Caco-2 (cell line): Measurements from ENCODE around the gene LAMTOR5. TPM values are rescaled to one million over a fixed set of nuclear protein-coding genes. Genes with fewer than 3 reads are reported as not detected.

ENCODE experiments used
- BruUV-seq: library from RNA; stranded (reverse); fragments of 400-500 nt; replicated peaks from 2 replicates; lab custom pipeline; 2021; lab: Mats Ljungman, UMichigan
- CTCF ChIA-PET: fragments of 300-600 bp; sonication (Branson Sonifier 250); formaldehyde crosslinking; loops from one replicate; lab custom pipeline; 2022; ENCODE audit warnings: antibody characterized with exemption; lab: Charles Lee
- POLR2A ChIA-PET: fragments of 300-600 bp; sonication (Branson Sonifier 250); formaldehyde crosslinking; loops from one replicate; lab custom pipeline; 2022; ENCODE audit warnings: antibody characterized with exemption; lab: Charles Lee
- DNase-seq, 2 experiments: peaks; one replicate each; pipeline versions ENCODE4 v3.0.0 to v3.0.0-alpha.2; 2020 to 2022
- H3K27me3 ChIP-seq: replicated peaks from 2 replicates; pipeline ENCODE4 v1.6.0; 2011; ENCODE audit warnings: low read length; ENCODE audit not compliant: control insufficient read depth, insufficient read depth
- H3K36me3 ChIP-seq: 2 replicates; pipeline ENCODE4 v1.5.1; 2011; ENCODE audit warnings: low read length; ENCODE audit not compliant: control insufficient read depth, insufficient read depth
- H3K4me1 ChIP-seq: fragments of 250-450 bp; sonication (Bioruptor Pico); 2 replicates; pipeline ENCODE4 v1.5.1; 2020; ENCODE audit warnings: mild to moderate bottlenecking
- H3K4me3 ChIP-seq: 2 replicates; pipeline ENCODE4 v1.5.1; 2011; ENCODE audit warnings: low read depth, mild to moderate bottlenecking, control low read depth, low read length
- H3K9me3 ChIP-seq: fragments of 250-450 bp; sonication (Bioruptor Pico); 2 replicates; pipeline ENCODE4 v1.5.1; 2020; ENCODE audit warnings: mild to moderate bottlenecking, moderate library complexity
- H3K27ac Mint-ChIP-seq: one replicate; pipeline ENCODE4 v1.8.0; 2022; ENCODE audit warnings: mixed read lengths; ENCODE audit not compliant: unreplicated experiment
- H3K27me3 Mint-ChIP-seq: one replicate; pipeline ENCODE4 v1.8.0; 2022; ENCODE audit warnings: mixed read lengths; ENCODE audit not compliant: insufficient read depth, unreplicated experiment
- H3K36me3 Mint-ChIP-seq: one replicate; pipeline ENCODE4 v1.8.0; 2022; ENCODE audit warnings: mild to moderate bottlenecking, mixed read lengths; ENCODE audit not compliant: insufficient read depth, unreplicated experiment
- H3K4me1 Mint-ChIP-seq: one replicate; pipeline ENCODE4 v1.8.0; 2022; ENCODE audit warnings: low read depth, mixed read lengths; ENCODE audit not compliant: unreplicated experiment
- H3K4me3 Mint-ChIP-seq: one replicate; pipeline ENCODE4 v1.8.0; 2022; ENCODE audit warnings: mild to moderate bottlenecking, moderate library complexity, mixed read lengths; ENCODE audit not compliant: unreplicated experiment
- H3K9me3 Mint-ChIP-seq: one replicate; pipeline ENCODE4 v1.8.0; 2022; ENCODE audit warnings: mixed read lengths; ENCODE audit not compliant: unreplicated experiment
- CTCF ChIP-seq, 2 experiments: fragments of 200-600 bp in 1 of 2; IDR thresholded peaks; 1 replicate in 1 of 2; 2 replicates in 1 of 2; pipeline versions ENCODE4 v1.5.1 to v1.8.0; 2011 to 2022; ENCODE audit warnings: antibody characterized with exemption in 1 of 2, control low read depth in 1 of 2, inconsistent platforms in 1 of 2, low read depth in 1 of 2, low read length in 1 of 2, mild to moderate bottlenecking in 1 of 2, moderate library complexity in 1 of 2; ENCODE audit not compliant: insufficient read depth in 1 of 2, severe bottlenecking in 1 of 2, unreplicated experiment in 1 of 2
- intact Hi-C: fragments of 100-400 bp; cut with micrococcal nuclease; formaldehyde crosslinking; loops from one replicate; pipeline ENCODE4 v1.10.0; 2022; ENCODE audit not compliant: unreplicated experiment
- total RNA-seq: library from RNA; stranded (reverse); gene quantifications from 2 replicates; pipeline ENCODE4 v1.2.3, GENCODE V29; 2022

LAMTOR5 gene
- total RNA-seq, 1 experiment from 2014 or later, result 106 TPM

GRCh38 chr1:110430901-110431300, 23.4 kb upstream of the LAMTOR5 start:
- intact Hi-C loops, result no loop called here
- Histone ChIP-seq H3K4me3 (no peak overlapping the region), H3K4me1 (peaks cover 9% of the 10 kb centered on the region; the same call in 1 of the 2 replicates), H3K9me3 (no peaks in the 10 kb centered on the region), H3K36me3 (no peaks in the 10 kb centered on the region), H3K27me3 (no peaks in the 10 kb centered on the region)
- no peak for TF ChIP-seq CTCF (IDR thresholded peaks at IDR 0.05; ENCODE audit: insufficient read depth in 1 of 2, low read depth in 1 of 2, low read length in 1 of 2, severe bottlenecking in 1 of 2, unreplicated experiment in 1 of 2)
- Mint-ChIP-seq H3K9me3 (no peaks in the 10 kb centered on the region), H3K4me3 (no peak overlapping the region), H3K4me1 (no peaks in the 10 kb centered on the region), H3K27ac (no peak overlapping the region), H3K36me3 (no peaks in the 10 kb centered on the region), H3K27me3 (no peaks in the 10 kb centered on the region)
- no TSS peak for BruUV-seq
- ChIA-PET CTCF (interaction anchor here (0.6 to 1.2 kb wide), 2 partner anchors 9 to 18 kb away, joined by 3 to 4 read pairs; no protein-coding TSS in a partner anchor), POLR2A (no interaction called here)
- DNase-seq, result no peak

GRCh38 chr1:110430366-110430765, 22.9 kb upstream of the LAMTOR5 start:
- no peaks in the 10 kb centered on the region for H3K27me3 Mint-ChIP-seq
- TF ChIP-seq CTCF (IDR thresholded peaks at IDR 0.05; ENCODE audit: insufficient read depth in 1 of 2, low read depth in 1 of 2, low read length in 1 of 2, severe bottlenecking in 1 of 2, unreplicated experiment in 1 of 2), result no peak
- POLR2A ChIA-PET, result no interaction called here
- intact Hi-C loops, result no loop called here
- H3K27me3 ChIP-seq, result no peaks in the 10 kb centered on the region
- no peak for DNase-seq
- H3K4me1 ChIP-seq, result peaks cover 9% of the 10 kb centered on the region; the same call in 1 of the 2 replicates
- H3K9me3 Mint-ChIP-seq, result no peaks in the 10 kb centered on the region
- H3K9me3 ChIP-seq, result no peaks in the 10 kb centered on the region
- no TSS peak for BruUV-seq
- H3K4me3 Mint-ChIP-seq, result no peak overlapping the region
- no peak overlapping the region for H3K27ac Mint-ChIP-seq
- H3K36me3 Mint-ChIP-seq, result no peaks in the 10 kb centered on the region
- CTCF ChIA-PET, result interaction anchor here (0.6 to 1.2 kb wide), 2 partner anchors 8 to 18 kb away, joined by 3 to 7 read pairs; no protein-coding TSS in a partner anchor
- H3K4me1 Mint-ChIP-seq, result no peaks in the 10 kb centered on the region
- no peak overlapping the region for H3K4me3 ChIP-seq
- no peaks in the 10 kb centered on the region for H3K36me3 ChIP-seq

GRCh38 chr1:110428946-110429345, 21.5 kb upstream of the LAMTOR5 start:
- H3K27me3 ChIP-seq, result no peaks in the 10 kb centered on the region
- CTCF ChIA-PET, result interaction anchor here (0.6 kb wide), 1 partner anchor 28 kb away, joined by 4 read pairs; no protein-coding TSS in a partner anchor
- intact Hi-C loops, result no loop called here
- no TSS peak for BruUV-seq
- Mint-ChIP-seq H3K36me3 (no peaks in the 10 kb centered on the region), H3K4me3 (no peak overlapping the region), H3K9me3 (no peaks in the 10 kb centered on the region), H3K27ac (no peak overlapping the region), H3K27me3 (no peaks in the 10 kb centered on the region), H3K4me1 (no peaks in the 10 kb centered on the region)
- no peak overlapping the region for H3K4me3 ChIP-seq
- H3K36me3 ChIP-seq, result no peaks in the 10 kb centered on the region
- POLR2A ChIA-PET, result interaction anchor here (0.7 kb wide), 1 partner anchor 362 kb away, joined by 3 read pairs; no protein-coding TSS in a partner anchor
- TF ChIP-seq CTCF (IDR thresholded peaks at IDR 0.05; ENCODE audit: insufficient read depth in 1 of 2, low read depth in 1 of 2, low read length in 1 of 2, severe bottlenecking in 1 of 2, unreplicated experiment in 1 of 2), result no peak
- no peak for DNase-seq
- H3K4me1 ChIP-seq, result peaks cover 7% of the 10 kb centered on the region; the same call in 1 of the 2 replicates
- no peaks in the 10 kb centered on the region for H3K9me3 ChIP-seq
